IMR-90 (cell line): Measurements from ENCODE around the gene MAP6. TPM values are rescaled to one million over a fixed set of nuclear protein-coding genes. Genes with fewer than 3 reads are reported as not detected.

ENCODE experiments used
- ATAC-seq: fragments of 200-7000 bp; cut with Tn5 transposase; 2 replicates; pipeline ENCODE4 v1.9.1; 2020; ENCODE audit warnings: low read depth, mild to moderate bottlenecking, moderate library complexity
- BruUV-seq: library from RNA; stranded (reverse); fragments of 400-500 nt; replicated peaks from 2 replicates; lab custom pipeline; 2021; lab: Mats Ljungman, UMichigan
- CTCF ChIA-PET: fragments of 300-600 bp; formaldehyde crosslinking; extraction: SDS; loops from one replicate; lab custom pipeline; 2021; ENCODE audit warnings: antibody characterized with exemption; lab: Yijun Ruan, JAX
- POLR2A ChIA-PET: fragments of 300-600 bp; sonication (Branson Sonifier 250); formaldehyde crosslinking; loops from one replicate; lab custom pipeline; 2022; ENCODE audit warnings: antibody characterized with exemption; ENCODE audit not compliant: unreplicated experiment; lab: Charles Lee
- DNase-seq: peaks from one replicate; pipeline ENCODE4 v3.0.0; 2013
- H2AFZ ChIP-seq: replicated peaks from 2 replicates; pipeline ENCODE3; 2013; ENCODE audit warnings: low read length, mild to moderate bottlenecking; ENCODE audit not compliant: poor library complexity
- H2AK5ac ChIP-seq: 2 replicates; pipeline ENCODE4 v1.6.1; 2013; ENCODE audit warnings: low read depth, low read length, inconsistent platforms
- H2AK9ac ChIP-seq: replicated peaks from 2 replicates; pipeline ENCODE3; 2013; ENCODE audit warnings: mild to moderate bottlenecking, low read depth, low read length, moderate library complexity; ENCODE audit not compliant: poor library complexity
- H2BK120ac ChIP-seq: 2 replicates; pipeline ENCODE4 v1.6.1; 2013; ENCODE audit warnings: low read depth, low read length, inconsistent platforms
- H2BK15ac ChIP-seq: 3 replicates; pipeline ENCODE4 v1.6.1; 2013; ENCODE audit warnings: low read depth, low read length, inconsistent platforms
- H2BK20ac ChIP-seq: 2 replicates; pipeline ENCODE4 v1.6.1; 2013; ENCODE audit warnings: low read depth, mild to moderate bottlenecking, inconsistent platforms, low read length, moderate library complexity
- H2BK5ac ChIP-seq: 2 replicates; pipeline ENCODE4 v1.6.1; 2013; ENCODE audit warnings: mild to moderate bottlenecking, low read depth, low read length, inconsistent platforms; ENCODE audit not compliant: poor library complexity, severe bottlenecking
- H3K14ac ChIP-seq: replicated peaks from 2 replicates; pipeline ENCODE4 v1.6.1; 2013; ENCODE audit warnings: low read depth, low read length, inconsistent platforms
- H3K18ac ChIP-seq: 2 replicates; pipeline ENCODE4 v1.6.1; 2013; ENCODE audit warnings: low read depth, low read length, control low read depth
- H3K23ac ChIP-seq: 2 replicates; pipeline ENCODE4 v1.6.1; 2013; ENCODE audit warnings: low read depth, low read length, inconsistent platforms
- H3K27ac ChIP-seq: 2 replicates; pipeline ENCODE4 v1.5.1; 2013; ENCODE audit warnings: mild to moderate bottlenecking, control low read depth, low read length; ENCODE audit not compliant: insufficient read depth
- H3K27me3 ChIP-seq: 2 replicates; pipeline ENCODE4 v1.6.1; 2013; ENCODE audit warnings: low read length; ENCODE audit not compliant: control insufficient read depth, insufficient read depth
- H3K36me3 ChIP-seq: 2 replicates; pipeline ENCODE4 v1.6.1; 2013; ENCODE audit warnings: low read length, mixed read lengths; ENCODE audit not compliant: control insufficient read depth, insufficient read depth
- H3K4ac ChIP-seq: 2 replicates; pipeline ENCODE4 v1.6.1; 2013; ENCODE audit warnings: low read depth, low read length, inconsistent platforms
- H3K4me1 ChIP-seq: 2 replicates; pipeline ENCODE4 v1.6.1; 2013; ENCODE audit warnings: low read length, mixed read lengths; ENCODE audit not compliant: control insufficient read depth, insufficient read depth
- H3K4me2 ChIP-seq: 2 replicates; pipeline ENCODE4 v1.6.1; 2013; ENCODE audit warnings: low read depth, mild to moderate bottlenecking, control low read depth, low read length, moderate library complexity
- H3K4me3 ChIP-seq: 2 replicates; pipeline ENCODE4 v1.5.1; 2013; ENCODE audit warnings: low read depth, mild to moderate bottlenecking, control low read depth, low read length, moderate library complexity; ENCODE audit not compliant: insufficient read depth
- H3K56ac ChIP-seq: 2 replicates; pipeline ENCODE4 v1.6.1; 2013; ENCODE audit warnings: low read length, inconsistent platforms; ENCODE audit not compliant: insufficient read depth; ENCODE audit errors: extremely low read depth
- H3K79me1 ChIP-seq, 2 experiments: 2 replicates each; pipeline ENCODE4 v1.6.1; 2013; ENCODE audit warnings: low read length in 2 of 2, inconsistent platforms in 1 of 2, low read depth in 1 of 2
- H3K9ac ChIP-seq: 2 replicates; pipeline ENCODE4 v1.6.1; 2013; ENCODE audit warnings: low read depth, low read length, control low read depth
- H3K9me1 ChIP-seq: 2 replicates; pipeline ENCODE4 v1.6.1; 2013; ENCODE audit warnings: low read length, inconsistent platforms; ENCODE audit not compliant: insufficient read depth
- H3K9me3 ChIP-seq: 2 replicates; pipeline ENCODE4 v1.6.1; 2013; ENCODE audit warnings: low read length; ENCODE audit not compliant: control insufficient read depth, insufficient read depth
- H4K20me1 ChIP-seq: 2 replicates; pipeline ENCODE4 v1.6.1; 2013; ENCODE audit warnings: low read length, inconsistent platforms; ENCODE audit not compliant: insufficient read depth
- H4K5ac ChIP-seq: 2 replicates; pipeline ENCODE4 v1.6.1; 2013; ENCODE audit warnings: mild to moderate bottlenecking, low read depth, low read length, control low read depth
- H4K8ac ChIP-seq, 2 experiments: 2 replicates each; pipeline ENCODE4 v1.6.1; 2013; ENCODE audit warnings: low read depth in 2 of 2, low read length in 2 of 2, control low read depth in 1 of 2, inconsistent platforms in 1 of 2
- H4K91ac ChIP-seq: 2 replicates; pipeline ENCODE4 v1.6.1; 2013; ENCODE audit warnings: low read depth, low read length, inconsistent platforms; ENCODE audit not compliant: insufficient read depth
- CEBPB ChIP-seq: IDR thresholded peaks from 2 replicates; pipeline ENCODE4 v1.6.1; 2012; ENCODE audit warnings: low read depth, low read length, improper control_type of control experiment
- MAFK ChIP-seq: IDR thresholded peaks from 2 replicates; pipeline ENCODE4 v1.6.1; 2012; ENCODE audit warnings: low read depth, low read length, improper control_type of control experiment
- MAZ ChIP-seq: IDR thresholded peaks from 2 replicates; pipeline ENCODE4 v1.6.1; 2012; ENCODE audit warnings: low read depth, mild to moderate bottlenecking, low read length, improper control_type of control experiment, moderate library complexity, borderline replicate concordance
- WGBS, 2 experiments: methylation state at CpG; one replicate each; pipeline versions ENCODE4 v1.1.5 to v1.1.7; 2013; ENCODE audit warnings: missing lambda C conversion rate in 2 of 2; ENCODE audit not compliant: insufficient read length in 1 of 2; ENCODE audit errors: extremely low coverage in 2 of 2; 5-methylcytosine and 5-hydroxymethylcytosine counted together
- dilution Hi-C: fragments of 300-500 bp; cut with HindIII; formaldehyde crosslinking; loops from one replicate; pipeline ENCODE4 v1.14.3; 2018; ENCODE audit warnings: low sequenced_read_pairs; ENCODE audit not compliant: unreplicated experiment
- in situ Hi-C: fragments of 300-500 bp; cut with MboI; formaldehyde crosslinking; loops from 3 replicates; pipeline ENCODE4 v1.14.3; 2019; ENCODE audit warnings: low sequenced_read_pairs, inconsistent platforms, mixed read lengths
- intact Hi-C: fragments of 100-400 bp; cut with micrococcal nuclease; formaldehyde crosslinking; loops from 2 replicates; pipeline ENCODE4 v1.10.0; 2022
- polyA plus RNA-seq, 3 experiments: library from polyadenylated mRNA; depleted of rRNA; stranded (reverse); fragments of >200 nt; gene quantifications; 2 replicates each; pipeline ENCODE4 v1.2.3, GENCODE V29; 2012; ENCODE audit warnings: low replicate concordance in 1 of 3
- total RNA-seq: library from RNA; depleted of rRNA; stranded (reverse); fragments of >200 nt; gene quantifications from 2 replicates; pipeline ENCODE4 v1.2.3, GENCODE V29; 2012

Gene MAP6
- total and polyA plus RNA-seq, 2 of the 4 experiments (the other 2 are of a cell fraction): 3.0 to 3.4 TPM

DNA sequence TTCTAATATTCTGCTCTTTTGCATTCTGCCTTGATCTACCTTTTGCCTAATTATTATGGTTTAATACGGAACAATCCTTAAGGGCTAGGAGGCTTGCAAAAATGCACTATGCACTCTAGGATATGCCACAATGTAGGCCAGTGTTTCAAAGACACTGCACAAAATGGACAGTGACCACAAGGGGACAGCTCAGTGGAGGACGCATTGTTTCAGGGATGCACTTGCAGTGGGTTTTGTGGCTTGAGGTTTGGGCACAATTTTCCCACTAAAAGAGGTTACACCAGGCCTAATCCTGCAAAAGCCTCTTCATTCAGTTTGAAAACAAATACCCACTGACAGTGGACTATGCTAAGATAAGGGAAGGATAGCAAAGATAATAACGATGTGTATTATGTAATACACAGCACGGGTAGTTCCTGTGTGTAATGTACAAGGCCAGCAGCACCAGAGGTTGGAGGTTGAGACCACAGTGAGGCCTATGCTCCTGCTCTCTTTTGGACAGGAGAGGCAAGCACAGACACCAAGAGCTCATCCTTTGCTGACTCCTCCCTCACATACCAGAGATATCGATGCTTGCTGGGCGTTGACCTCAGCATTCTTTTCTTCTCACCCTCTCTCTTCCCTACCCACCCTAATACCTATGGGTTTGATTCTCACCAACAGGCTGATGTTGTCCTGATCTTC lies 12.7 kb downstream of the MAP6 start:
- peak overlapping the region; percentile 90 for H3K14ac ChIP-seq
- peak overlapping the region; percentile 89 for H2BK120ac ChIP-seq
- no peaks in the 10 kb centered on the region; the same call in 1 of the 2 replicates for H4K20me1 ChIP-seq
- TF ChIP-seq MAFK: no peak
- no peak for TF ChIP-seq MAZ
- 0 out of 2 replicates have a peak, but pooled peaks have one; percentile 10 for TF ChIP-seq CEBPB
- peaks cover 12% of the 10 kb centered on the region for H3K9me1 ChIP-seq
- ChIA-PET CTCF (interaction anchor here (0.5 kb wide), 1 partner anchor 20 kb away, joined by 4 read pairs; no protein-coding TSS in a partner anchor), POLR2A (no interaction called here)
- dilution Hi-C loops (no loop called here), in situ Hi-C loops (no loop called here), intact Hi-C loops (loop anchor here (5.0 kb wide), 1 partner anchor 54 kb away; no protein-coding TSS in a partner anchor)
- DNase-seq: peak; percentile 4
- no peak overlapping the region for H3K4me3 ChIP-seq
- no CpG with 5 or more reads among the region's 6 CpGs for WGBS, 2 experiments
- no peaks in the 10 kb centered on the region for H3K27me3 ChIP-seq
- peak overlapping the region; percentile 43; the same call in 1 of the 2 replicates for H3K9ac ChIP-seq
- no peaks in the 10 kb centered on the region for H3K9me3 ChIP-seq
- peak overlapping the region; percentile 23; the same call in 1 of the 2 replicates for H3K4me2 ChIP-seq
- H2BK20ac ChIP-seq: peak overlapping the region; percentile 91
- peak overlapping the region; percentile 69 for H4K5ac ChIP-seq
- H3K4me1 ChIP-seq: peaks cover 21% of the 10 kb centered on the region
- H2AFZ ChIP-seq: peak overlapping the region; percentile 53
- H3K27ac ChIP-seq: peak overlapping the region; percentile 93
- H4K91ac ChIP-seq: peak overlapping the region; percentile 80
- peak overlapping the region; percentile 88 for H3K4ac ChIP-seq
- H2BK15ac ChIP-seq: peak overlapping the region; percentile 93; the same call in 2 of the 3 replicates
- peak overlapping the region; percentile 89 for H3K18ac ChIP-seq
- H2AK5ac ChIP-seq: peak overlapping the region; percentile 98
- peaks cover 0 to 3% of the 10 kb centered on the region in 2 experiments; a peak in 1 of 4 replicates for H3K79me1 ChIP-seq
- peak overlapping the region; percentile 40 to 93; a peak in 3 of 4 replicates for H4K8ac ChIP-seq
- H3K36me3 ChIP-seq: no peaks in the 10 kb centered on the region
- H3K23ac ChIP-seq: peak overlapping the region; percentile 54
- no TSS peak for BruUV-seq
- H2BK5ac ChIP-seq: peak overlapping the region; percentile 97
- peak overlapping the region; percentile 56 for H2AK9ac ChIP-seq
- ATAC-seq: peak; percentile 47
- peak overlapping the region; percentile 63 for H3K56ac ChIP-seq
